IMR-90 (cell line): ENCODE data around the gene GRK5. TPM values are rescaled to one million over a fixed set of nuclear protein-coding genes. Genes with fewer than 3 reads are reported as not detected.

ENCODE experiments used
- ATAC-seq: fragments of 200-7000 bp; cut with Tn5 transposase; 2 replicates; pipeline ENCODE4 v1.9.1; 2020; ENCODE audit warnings: low read depth, mild to moderate bottlenecking, moderate library complexity
- BruUV-seq: library from RNA; stranded (reverse); fragments of 400-500 nt; replicated peaks from 2 replicates; lab custom pipeline; 2021; lab: Mats Ljungman, UMichigan
- CTCF ChIA-PET: fragments of 300-600 bp; formaldehyde crosslinking; extraction: SDS; loops from one replicate; lab custom pipeline; 2021; ENCODE audit warnings: antibody characterized with exemption; lab: Yijun Ruan, JAX
- POLR2A ChIA-PET: fragments of 300-600 bp; sonication (Branson Sonifier 250); formaldehyde crosslinking; loops from one replicate; lab custom pipeline; 2022; ENCODE audit warnings: antibody characterized with exemption; ENCODE audit not compliant: unreplicated experiment; lab: Charles Lee
- DNase-seq: peaks from one replicate; pipeline ENCODE4 v3.0.0; 2013
- H2AFZ ChIP-seq: replicated peaks from 2 replicates; pipeline ENCODE3; 2013; ENCODE audit warnings: low read length, mild to moderate bottlenecking; ENCODE audit not compliant: poor library complexity
- H2AK5ac ChIP-seq: 2 replicates; pipeline ENCODE4 v1.6.1; 2013; ENCODE audit warnings: low read depth, low read length, inconsistent platforms
- H2AK9ac ChIP-seq: replicated peaks from 2 replicates; pipeline ENCODE3; 2013; ENCODE audit warnings: mild to moderate bottlenecking, low read depth, low read length, moderate library complexity; ENCODE audit not compliant: poor library complexity
- H2BK120ac ChIP-seq: 2 replicates; pipeline ENCODE4 v1.6.1; 2013; ENCODE audit warnings: low read depth, low read length, inconsistent platforms
- H2BK15ac ChIP-seq: 3 replicates; pipeline ENCODE4 v1.6.1; 2013; ENCODE audit warnings: low read depth, low read length, inconsistent platforms
- H2BK20ac ChIP-seq: 2 replicates; pipeline ENCODE4 v1.6.1; 2013; ENCODE audit warnings: low read depth, mild to moderate bottlenecking, inconsistent platforms, low read length, moderate library complexity
- H2BK5ac ChIP-seq: 2 replicates; pipeline ENCODE4 v1.6.1; 2013; ENCODE audit warnings: mild to moderate bottlenecking, low read depth, low read length, inconsistent platforms; ENCODE audit not compliant: poor library complexity, severe bottlenecking
- H3K14ac ChIP-seq: replicated peaks from 2 replicates; pipeline ENCODE4 v1.6.1; 2013; ENCODE audit warnings: low read depth, low read length, inconsistent platforms
- H3K18ac ChIP-seq: 2 replicates; pipeline ENCODE4 v1.6.1; 2013; ENCODE audit warnings: low read depth, low read length, control low read depth
- H3K23ac ChIP-seq: 2 replicates; pipeline ENCODE4 v1.6.1; 2013; ENCODE audit warnings: low read depth, low read length, inconsistent platforms
- H3K27ac ChIP-seq: 2 replicates; pipeline ENCODE4 v1.5.1; 2013; ENCODE audit warnings: mild to moderate bottlenecking, control low read depth, low read length; ENCODE audit not compliant: insufficient read depth
- H3K27me3 ChIP-seq: 2 replicates; pipeline ENCODE4 v1.6.1; 2013; ENCODE audit warnings: low read length; ENCODE audit not compliant: control insufficient read depth, insufficient read depth
- H3K36me3 ChIP-seq: 2 replicates; pipeline ENCODE4 v1.6.1; 2013; ENCODE audit warnings: low read length, mixed read lengths; ENCODE audit not compliant: control insufficient read depth, insufficient read depth
- H3K4ac ChIP-seq: 2 replicates; pipeline ENCODE4 v1.6.1; 2013; ENCODE audit warnings: low read depth, low read length, inconsistent platforms
- H3K4me1 ChIP-seq: 2 replicates; pipeline ENCODE4 v1.6.1; 2013; ENCODE audit warnings: low read length, mixed read lengths; ENCODE audit not compliant: control insufficient read depth, insufficient read depth
- H3K4me2 ChIP-seq: 2 replicates; pipeline ENCODE4 v1.6.1; 2013; ENCODE audit warnings: low read depth, mild to moderate bottlenecking, control low read depth, low read length, moderate library complexity
- H3K4me3 ChIP-seq: 2 replicates; pipeline ENCODE4 v1.5.1; 2013; ENCODE audit warnings: low read depth, mild to moderate bottlenecking, control low read depth, low read length, moderate library complexity; ENCODE audit not compliant: insufficient read depth
- H3K56ac ChIP-seq: 2 replicates; pipeline ENCODE4 v1.6.1; 2013; ENCODE audit warnings: low read length, inconsistent platforms; ENCODE audit not compliant: insufficient read depth; ENCODE audit errors: extremely low read depth
- H3K79me1 ChIP-seq, 2 experiments: 2 replicates each; pipeline ENCODE4 v1.6.1; 2013; ENCODE audit warnings: low read length in 2 of 2, inconsistent platforms in 1 of 2, low read depth in 1 of 2
- H3K9ac ChIP-seq: 2 replicates; pipeline ENCODE4 v1.6.1; 2013; ENCODE audit warnings: low read depth, low read length, control low read depth
- H3K9me1 ChIP-seq: 2 replicates; pipeline ENCODE4 v1.6.1; 2013; ENCODE audit warnings: low read length, inconsistent platforms; ENCODE audit not compliant: insufficient read depth
- H3K9me3 ChIP-seq: 2 replicates; pipeline ENCODE4 v1.6.1; 2013; ENCODE audit warnings: low read length; ENCODE audit not compliant: control insufficient read depth, insufficient read depth
- H4K20me1 ChIP-seq: 2 replicates; pipeline ENCODE4 v1.6.1; 2013; ENCODE audit warnings: low read length, inconsistent platforms; ENCODE audit not compliant: insufficient read depth
- H4K5ac ChIP-seq: 2 replicates; pipeline ENCODE4 v1.6.1; 2013; ENCODE audit warnings: mild to moderate bottlenecking, low read depth, low read length, control low read depth
- H4K8ac ChIP-seq, 2 experiments: 2 replicates each; pipeline ENCODE4 v1.6.1; 2013; ENCODE audit warnings: low read depth in 2 of 2, low read length in 2 of 2, control low read depth in 1 of 2, inconsistent platforms in 1 of 2
- H4K91ac ChIP-seq: 2 replicates; pipeline ENCODE4 v1.6.1; 2013; ENCODE audit warnings: low read depth, low read length, inconsistent platforms; ENCODE audit not compliant: insufficient read depth
- MAFK ChIP-seq: IDR thresholded peaks from 2 replicates; pipeline ENCODE4 v1.6.1; 2012; ENCODE audit warnings: low read depth, low read length, improper control_type of control experiment
- RCOR1 ChIP-seq: IDR thresholded peaks from 2 replicates; pipeline ENCODE4 v1.6.1; 2012; ENCODE audit warnings: mild to moderate bottlenecking, low read length, improper control_type of control experiment; ENCODE audit not compliant: insufficient replicate concordance
- SMC3 ChIP-seq: fragments of 150-350 bp; IDR thresholded peaks from 2 replicates; pipeline ENCODE4 v1.6.1; 2016; ENCODE audit warnings: low read depth, mild to moderate bottlenecking, antibody characterized with exemption, low read length, moderate library complexity
- WGBS, 2 experiments: methylation state at CpG; one replicate each; pipeline versions ENCODE4 v1.1.5 to v1.1.7; 2013; ENCODE audit warnings: missing lambda C conversion rate in 2 of 2; ENCODE audit not compliant: insufficient read length in 1 of 2; ENCODE audit errors: extremely low coverage in 2 of 2; 5-methylcytosine and 5-hydroxymethylcytosine counted together
- dilution Hi-C: fragments of 300-500 bp; cut with HindIII; formaldehyde crosslinking; loops from one replicate; pipeline ENCODE4 v1.14.3; 2018; ENCODE audit warnings: low sequenced_read_pairs; ENCODE audit not compliant: unreplicated experiment
- in situ Hi-C: fragments of 300-500 bp; cut with MboI; formaldehyde crosslinking; loops from 3 replicates; pipeline ENCODE4 v1.14.3; 2019; ENCODE audit warnings: low sequenced_read_pairs, inconsistent platforms, mixed read lengths
- intact Hi-C: fragments of 100-400 bp; cut with micrococcal nuclease; formaldehyde crosslinking; loops from 2 replicates; pipeline ENCODE4 v1.10.0; 2022
- polyA plus RNA-seq, 3 experiments: library from polyadenylated mRNA; depleted of rRNA; stranded (reverse); fragments of >200 nt; gene quantifications; 2 replicates each; pipeline ENCODE4 v1.2.3, GENCODE V29; 2012; ENCODE audit warnings: low replicate concordance in 1 of 3
- total RNA-seq: library from RNA; depleted of rRNA; stranded (reverse); fragments of >200 nt; gene quantifications from 2 replicates; pipeline ENCODE4 v1.2.3, GENCODE V29; 2012

GRK5 gene
- total and polyA plus RNA-seq, 2 of the 4 experiments (the other 2 are of a cell fraction), result 12.9 to 16.3 TPM

GRCh38 chr10:119497243-119497642, 289.9 kb downstream of the GRK5 start:
- H2AK5ac ChIP-seq, result 0 out of 2 replicates have a peak overlapping the region, but pooled peaks have one; percentile 43
- TF ChIP-seq MAFK (no peak), SMC3 (no peak), RCOR1 (no peak)
- H3K14ac ChIP-seq, result no peak overlapping the region
- no peak overlapping the region for H3K23ac ChIP-seq
- no peak overlapping the region for H2BK20ac ChIP-seq
- no peak overlapping the region for H4K8ac ChIP-seq
- no peak overlapping the region for H2BK5ac ChIP-seq
- peaks cover 0 to 28% of the 10 kb centered on the region in 2 experiments; a peak in 2 of 4 replicates for H3K79me1 ChIP-seq
- H3K9me1 ChIP-seq, result peaks cover 41% of the 10 kb centered on the region
- H3K36me3 ChIP-seq, result peaks cover 12% of the 10 kb centered on the region
- H4K5ac ChIP-seq, result no peak overlapping the region
- no peak overlapping the region for H3K4me3 ChIP-seq
- H3K56ac ChIP-seq, result no peak overlapping the region
- H2BK15ac ChIP-seq, result no peak overlapping the region
- H2BK120ac ChIP-seq, result no peak overlapping the region
- no peaks in the 10 kb centered on the region for H3K9me3 ChIP-seq
- no peak overlapping the region; the same call in 1 of the 2 replicates for H3K18ac ChIP-seq
- ChIA-PET POLR2A (no interaction called here), CTCF (no interaction called here)
- in situ Hi-C loops, result no loop called here
- no peak overlapping the region for H3K4ac ChIP-seq
- peaks cover 28% of the 10 kb centered on the region for H3K4me1 ChIP-seq
- BruUV-seq, result no TSS peak
- H3K27me3 ChIP-seq, result no peaks in the 10 kb centered on the region
- no peak overlapping the region for H3K9ac ChIP-seq
- WGBS, 2 experiments, result 97% methylated on average over 4 of the region's 9 CpGs; no CpG with 5 or more reads in 1 of the 2 experiments
- DNase-seq (no peak), ATAC-seq (no peak)
- H4K20me1 ChIP-seq, result peaks cover 12% of the 10 kb centered on the region; the same call in 1 of the 2 replicates
- H4K91ac ChIP-seq, result no peak overlapping the region
- intact Hi-C loops, result no loop called here
- H3K27ac ChIP-seq, result no peak overlapping the region
- H2AFZ ChIP-seq, result no peak overlapping the region
- no peak overlapping the region for H2AK9ac ChIP-seq
- no peak overlapping the region for H3K4me2 ChIP-seq
- dilution Hi-C loops, result no loop called here
